HEK293 (cell line): ENCODE data around the gene TRIM13.

Experiments
- CTCF ChIA-PET: fragments of 350-600 bp; formaldehyde crosslinking; extraction: SDS; loops from one replicate; lab custom pipeline; 2021; ENCODE audit warnings: antibody characterized with exemption; lab: Yijun Ruan, JAX
- POLR2A ChIA-PET: fragments of 300-600 bp; formaldehyde crosslinking; extraction: SDS; loops from one replicate; lab custom pipeline; 2020; ENCODE audit warnings: antibody characterized with exemption, inconsistent platforms; lab: Yijun Ruan, JAX
- H3K27ac ChIP-seq: fragments of 200-500 bp; sonication (Bioruptor generic); 2 replicates; pipeline ENCODE4 v1.5.1; 2014; ENCODE audit warnings: low read depth, low read length, control low read depth, inconsistent platforms; ENCODE audit errors: extremely low read depth
- H3K36me3 ChIP-seq, 2 experiments: fragments of 200-500 bp in 1 of 2; sonication (Bioruptor generic) in 1 of 2; 1 replicate in 1 of 2; 2 replicates in 1 of 2; pipeline ENCODE4 v1.5.1; 2014 to 2017; ENCODE audit warnings: inconsistent platforms in 2 of 2, low read length in 2 of 2; ENCODE audit not compliant: control insufficient read depth in 2 of 2, insufficient read depth in 1 of 2
- H3K4me1 ChIP-seq: fragments of 200-500 bp; sonication (Bioruptor generic); 2 replicates; pipeline ENCODE4 v1.5.1; 2014; ENCODE audit warnings: mild to moderate bottlenecking, low read length, inconsistent platforms; ENCODE audit not compliant: control insufficient read depth, insufficient read depth
- H3K4me3 ChIP-seq: 2 replicates; pipeline ENCODE4 v1.5.1; 2011; ENCODE audit warnings: low read depth, mild to moderate bottlenecking, control low read depth, low read length, moderate library complexity
- H3K9me3 ChIP-seq: fragments of 200-500 bp; sonication (Bioruptor generic); 2 replicates; pipeline ENCODE4 v1.5.1; 2014; ENCODE audit warnings: low read depth, low read length, inconsistent platforms; ENCODE audit not compliant: control insufficient read depth, insufficient read depth
- AEBP2 ChIP-seq: fragments of 450-650 bp; formaldehyde crosslinking; IDR thresholded peaks from 2 replicates; pipeline ENCODE4 v1.5.1; 2016; ENCODE audit warnings: missing biosample characterization, missing genetic modification characterization, borderline replicate concordance
- ELK4 ChIP-seq: IDR thresholded peaks from 2 replicates; pipeline ENCODE4 v1.6.1; 2011; ENCODE audit warnings: mild to moderate bottlenecking, low read depth, low read length, borderline replicate concordance
- GLIS1 ChIP-seq: fragments of 450-650 bp; formaldehyde crosslinking; IDR thresholded peaks from 2 replicates; pipeline ENCODE4 v1.5.1; 2016; ENCODE audit warnings: missing biosample characterization, missing genetic modification characterization
- INSM2 ChIP-seq: fragments of 450-650 bp; formaldehyde crosslinking; IDR thresholded peaks from 2 replicates; pipeline ENCODE4 v1.5.1; 2016; ENCODE audit warnings: missing biosample characterization, missing genetic modification characterization
- PRDM1 ChIP-seq: fragments of 450-650 bp; formaldehyde crosslinking; IDR thresholded peaks from 2 replicates; pipeline ENCODE4; 2016; ENCODE audit warnings: missing biosample characterization, missing genetic modification characterization
- PRDM10 ChIP-seq: fragments of 450-650 bp; formaldehyde crosslinking; IDR thresholded peaks from 2 replicates; pipeline ENCODE4 v1.5.1; 2016; ENCODE audit warnings: missing biosample characterization, missing genetic modification characterization
- TRIM28 ChIP-seq: IDR thresholded peaks from 2 replicates; pipeline ENCODE4 v1.6.1; 2011; ENCODE audit warnings: low read length, control low read depth, borderline replicate concordance
- WT1 ChIP-seq: fragments of 450-650 bp; formaldehyde crosslinking; IDR thresholded peaks from 2 replicates; pipeline ENCODE4 v1.5.1; 2016; ENCODE audit warnings: missing biosample characterization, missing genetic modification characterization
- ZBTB1 ChIP-seq: fragments of 450-650 bp; formaldehyde crosslinking; IDR thresholded peaks from 2 replicates; pipeline ENCODE4 v1.5.1; 2016; ENCODE audit warnings: missing biosample characterization, missing genetic modification characterization
- ZNF175 ChIP-seq: fragments of 450-650 bp; formaldehyde crosslinking; IDR thresholded peaks from 2 replicates; pipeline ENCODE4 v1.5.1; 2016; ENCODE audit warnings: missing biosample characterization, missing genetic modification characterization
- ZNF202 ChIP-seq: fragments of 450-650 bp; formaldehyde crosslinking; IDR thresholded peaks from 2 replicates; pipeline ENCODE4 v1.5.1; 2016; ENCODE audit warnings: missing biosample characterization, missing genetic modification characterization, borderline replicate concordance
- ZNF214 ChIP-seq: fragments of 450-650 bp; formaldehyde crosslinking; IDR thresholded peaks from 2 replicates; pipeline ENCODE4 v1.5.1; 2017; ENCODE audit warnings: missing biosample characterization, mild to moderate bottlenecking, missing genetic modification characterization, borderline replicate concordance
- ZNF221 ChIP-seq: fragments of 450-650 bp; formaldehyde crosslinking; IDR thresholded peaks from 2 replicates; pipeline ENCODE4 v1.5.1; 2017; ENCODE audit warnings: missing biosample characterization, missing genetic modification characterization, borderline replicate concordance
- ZNF26 ChIP-seq: fragments of 450-650 bp; formaldehyde crosslinking; IDR thresholded peaks from 2 replicates; pipeline ENCODE4 v1.5.1; 2016; ENCODE audit warnings: missing biosample characterization, missing genetic modification characterization
- ZNF341 ChIP-seq: fragments of 450-650 bp; formaldehyde crosslinking; IDR thresholded peaks from 2 replicates; pipeline ENCODE4; 2016; ENCODE audit warnings: low read depth, missing biosample characterization, missing genetic modification characterization
- ZNF350 ChIP-seq: fragments of 450-650 bp; formaldehyde crosslinking; IDR thresholded peaks from 2 replicates; pipeline ENCODE4 v1.5.0; 2017; ENCODE audit warnings: missing biosample characterization, mild to moderate bottlenecking, missing genetic modification characterization
- ZNF423 ChIP-seq: fragments of 450-650 bp; formaldehyde crosslinking; IDR thresholded peaks from 2 replicates; pipeline ENCODE4 v1.5.1; 2016; ENCODE audit warnings: missing biosample characterization, missing genetic modification characterization
- ZNF501 ChIP-seq: fragments of 450-650 bp; formaldehyde crosslinking; IDR thresholded peaks from 2 replicates; pipeline ENCODE4 v1.5.1; 2016; ENCODE audit warnings: missing biosample characterization, missing genetic modification characterization
- ZNF639 ChIP-seq: fragments of 450-650 bp; formaldehyde crosslinking; IDR thresholded peaks from 2 replicates; pipeline ENCODE4 v1.5.1; 2016; ENCODE audit warnings: missing biosample characterization, missing genetic modification characterization
- ZNF76 ChIP-seq: fragments of 450-650 bp; formaldehyde crosslinking; IDR thresholded peaks from 2 replicates; pipeline ENCODE4; 2016; ENCODE audit warnings: low read depth, missing biosample characterization, missing genetic modification characterization, borderline replicate concordance

Gene TRIM13

GRCh38 chr13:49980266-49980665 lies 16.6 kb upstream of the TRIM13 start:
- Histone ChIP-seq H3K36me3 (peaks cover 0 to 4% of the 10 kb centered on the region in 2 experiments; a peak in 1 of 3 replicates), H3K4me3 (no peak overlapping the region), H3K4me1 (no peaks in the 10 kb centered on the region), H3K27ac (no peak overlapping the region), H3K9me3 (no peaks in the 10 kb centered on the region)
- CTCF ChIA-PET = interaction anchor here (0.6 to 0.9 kb wide), 2 partner anchors 105 to 931 kb away, joined by 3 to 4 read pairs; no protein-coding TSS in a partner anchor
- POLR2A ChIA-PET = interaction anchor here (0.6 to 1.4 kb wide), 3 partner anchors 16 to 481 kb away, joined by 4 to 6 read pairs (median 4); partner anchors contain the start of gene TRIM13
- TF ChIP-seq PRDM1 (no peak), ZBTB1 (tag by site-specific recombination) (no peak), ZNF341 (tag by site-specific recombination) (no peak), ZNF175 (tag by site-specific recombination) (no peak), AEBP2 (tag by site-specific recombination) (no peak), INSM2 (tag by site-specific recombination) (no peak), ELK4 (no peak), ZNF501 (tag by site-specific recombination) (no peak), TRIM28 (no peak)

- ChIA-PET POLR2A (no interaction called here), CTCF (interaction anchor here (0.6 kb wide), 1 partner anchor 1086 kb away, joined by 3 read pairs; no protein-coding TSS in a partner anchor)
- Histone ChIP-seq H3K27ac (no peak overlapping the region), H3K4me3 (no peak overlapping the region), H3K4me1 (no peaks in the 10 kb centered on the region), H3K9me3 (no peaks in the 10 kb centered on the region), H3K36me3 (peaks cover 0 to 9% of the 10 kb centered on the region in 2 experiments; a peak in 1 of 3 replicates)
- TF ChIP-seq GLIS1 = peak; percentile 52
- no peak for TF ChIP-seq ZNF26 (tag by site-specific recombination)
Observed at GRCh38 chr13:49985129-49985528, 11.7 kb upstream of the TRIM13 start.

GRCh38 chr13:49986471-49986870 lies 10.4 kb upstream of the TRIM13 start:
- H3K27ac ChIP-seq = no peak overlapping the region
- no peaks in the 10 kb centered on the region for H3K4me1 ChIP-seq
- POLR2A ChIA-PET = no interaction called here
- CTCF ChIA-PET = interaction anchor here (1.4 kb wide), 1 partner anchor 10 kb away, joined by 6 read pairs; no protein-coding TSS in a partner anchor
- H3K9me3 ChIP-seq = no peaks in the 10 kb centered on the region
- H3K36me3 ChIP-seq = peaks cover 0 to 9% of the 10 kb centered on the region in 2 experiments; a peak in 1 of 3 replicates
- H3K4me3 ChIP-seq = no peak overlapping the region
- TF ChIP-seq WT1 (tag by site-specific recombination) (no peak), ZNF423 (no peak), ZNF639 (tag by site-specific recombination) (no peak), ZNF214 (tag by site-specific recombination) (no peak), ZNF76 (tag by site-specific recombination) (no peak), PRDM10 (tag by site-specific recombination) (no peak), ZNF350 (tag by site-specific recombination) (no peak), ZNF202 (tag by site-specific recombination) (no peak), ZNF221 (tag by site-specific recombination) (no peak)
